Endothelial cell of umbilical vein (primary cell): ENCODE measurements around the gene NR6A1. TPM values are rescaled to one million over a fixed set of nuclear protein-coding genes. Genes with fewer than 3 reads are reported as not detected.

Source experiments
- BruUV-seq: library from RNA; stranded (reverse); fragments of 400-500 nt; replicated peaks from 2 replicates; lab custom pipeline; 2021; lab: Mats Ljungman, UMichigan
- CTCF ChIA-PET: fragments of 300-600, 350-600 bp; sonication (Branson Sonifier 250); formaldehyde crosslinking; loops from one replicate; lab custom pipeline; 2021; ENCODE audit warnings: antibody characterized with exemption, inconsistent platforms; lab: Charles Lee
- POLR2A ChIA-PET: fragments of 300-600, 350-600 bp; sonication (Branson Sonifier 250); formaldehyde crosslinking; loops from one replicate; lab custom pipeline; 2021; ENCODE audit warnings: antibody characterized with exemption, inconsistent platforms; lab: Charles Lee
- DNase-seq: peaks from one replicate; pipeline ENCODE4 v3.0.0-alpha.2; 2011; ENCODE audit warnings: low read depth, low spot score
- FAIRE-seq: peaks from 2 replicates; lab custom pipeline; 2011; peaks lifted over from hg19 to GRCh38; lab: Jason Lieb, UNC
- H2AFZ ChIP-seq: 2 replicates; pipeline ENCODE4 v1.6.0; 2012; ENCODE audit warnings: low read depth, low read length, control low read depth, inconsistent platforms
- H3K27ac ChIP-seq: 2 replicates; pipeline ENCODE4 v1.5.1; 2011; ENCODE audit warnings: low read depth, mild to moderate bottlenecking, control low read depth, low read length, moderate library complexity; ENCODE audit not compliant: insufficient read depth
- H3K27me3 ChIP-seq, 2 experiments: 2 replicates each; pipeline versions ENCODE4 v1.6.0 to v1.6.1; 2011; ENCODE audit warnings: low read length in 2 of 2, mixed read lengths in 1 of 2; ENCODE audit not compliant: control insufficient read depth in 2 of 2, insufficient read depth in 2 of 2
- H3K36me3 ChIP-seq, 2 experiments: 2 replicates in 1 of 2; 3 replicates in 1 of 2; pipeline ENCODE4 v1.5.1; 2011; ENCODE audit warnings: low read length in 2 of 2, mild to moderate bottlenecking in 1 of 2, moderate library complexity in 1 of 2; ENCODE audit not compliant: control insufficient read depth in 2 of 2, insufficient read depth in 2 of 2; ENCODE audit errors: extremely low read depth in 1 of 2
- H3K4me1 ChIP-seq: 3 replicates; pipeline ENCODE4 v1.5.1; 2011; ENCODE audit warnings: mild to moderate bottlenecking, low read length; ENCODE audit not compliant: control insufficient read depth, insufficient read depth; ENCODE audit errors: extremely low read depth
- H3K4me2 ChIP-seq: 2 replicates; pipeline ENCODE4 v1.6.1; 2011; ENCODE audit warnings: low read length, control low read depth, mixed read lengths; ENCODE audit not compliant: insufficient read depth
- H3K4me3 ChIP-seq, 3 experiments: fragments of 200-600 bp in 1 of 3; sonication (generic), shearing (Covaris generic) in 1 of 3; replicated peaks in 1 of 3; 2 replicates each; pipeline ENCODE4 v1.5.1; 2011 to 2016; ENCODE audit warnings: control low read depth in 3 of 3, low read length in 3 of 3, mild to moderate bottlenecking in 2 of 3, inconsistent platforms in 1 of 3, low read depth in 1 of 3, moderate library complexity in 1 of 3; ENCODE audit not compliant: insufficient read depth in 1 of 3
- H3K79me2 ChIP-seq: 2 replicates; pipeline ENCODE4 v1.6.0; 2012; ENCODE audit warnings: low read length, inconsistent platforms; ENCODE audit not compliant: control insufficient read depth, insufficient read depth
- H3K9ac ChIP-seq: replicated peaks from 2 replicates; pipeline ENCODE3; 2011; ENCODE audit warnings: low read length, control low read depth; ENCODE audit not compliant: insufficient read depth; ENCODE audit errors: extremely low read depth
- H3K9me1 ChIP-seq: replicated peaks from 3 replicates; pipeline ENCODE4 v1.6.0; 2011; ENCODE audit warnings: mild to moderate bottlenecking, low read length; ENCODE audit not compliant: control insufficient read depth, insufficient read depth; ENCODE audit errors: extremely low read depth
- H3K9me3 ChIP-seq: replicated peaks from 2 replicates; pipeline ENCODE4 v1.5.1; 2012; ENCODE audit warnings: low read length, inconsistent platforms; ENCODE audit not compliant: control insufficient read depth, insufficient read depth
- H4K20me1 ChIP-seq: replicated peaks from 2 replicates; pipeline ENCODE3; 2011; ENCODE audit warnings: mild to moderate bottlenecking, low read length; ENCODE audit not compliant: control insufficient read depth, insufficient read depth; ENCODE audit errors: extremely low read depth
- CTCF ChIP-seq, 2 donors: IDR thresholded peaks; 1 replicate in 1 of 2; 2 replicates in 1 of 2; pipeline ENCODE4 v1.5.1; 2011; ENCODE audit warnings: low read length in 2 of 2, mild to moderate bottlenecking in 2 of 2, moderate library complexity in 2 of 2, control low read depth in 1 of 2, inconsistent platforms in 1 of 2, low read depth in 1 of 2; ENCODE audit not compliant: insufficient read depth in 1 of 2; ENCODE audit errors: extremely low read depth in 1 of 2
- EZH2 ChIP-seq: IDR thresholded peaks from 2 replicates; pipeline ENCODE4 v1.6.1; 2012; ENCODE audit warnings: borderline replicate concordance, low read depth, mild to moderate bottlenecking, moderate library complexity, low read length, inconsistent platforms; ENCODE audit not compliant: severe bottlenecking
- FOS ChIP-seq: IDR thresholded peaks from 2 replicates; pipeline ENCODE4 v1.6.1; 2011; ENCODE audit warnings: mild to moderate bottlenecking, low read length, moderate library complexity, borderline replicate concordance; ENCODE audit not compliant: insufficient read depth
- GATA2 ChIP-seq: IDR thresholded peaks from 2 replicates; pipeline ENCODE4 v1.7.0; 2011; ENCODE audit warnings: low read depth, mild to moderate bottlenecking, moderate library complexity, mixed read lengths, low read length; ENCODE audit not compliant: insufficient read length, insufficient read depth
- JUN ChIP-seq: IDR thresholded peaks from 2 replicates; pipeline ENCODE4 v1.6.1; 2011; ENCODE audit warnings: borderline replicate concordance, low read depth; ENCODE audit not compliant: insufficient read length, insufficient read depth
- MAX ChIP-seq: IDR thresholded peaks from 2 replicates; pipeline ENCODE4 v1.6.1; 2011; ENCODE audit not compliant: insufficient read depth, insufficient read length
- MYC ChIP-seq: IDR thresholded peaks from one replicate; pipeline ENCODE4 v1.6.1; 2011; ENCODE audit warnings: mild to moderate bottlenecking, low read depth, low read length
- POLR2A ChIP-seq: IDR thresholded peaks from 2 replicates; pipeline ENCODE4 v1.6.1; 2012; ENCODE audit warnings: low read depth, mild to moderate bottlenecking, control low read depth, low read length
- POLR2AphosphoS5 ChIP-seq: IDR thresholded peaks from 2 replicates; pipeline ENCODE4 v1.6.1; 2012; ENCODE audit warnings: low read depth, mild to moderate bottlenecking, control low read depth, low read length, moderate library complexity; ENCODE audit not compliant: insufficient read depth
- dilution Hi-C: fragments of 300-500 bp; cut with MboI; formaldehyde crosslinking; loops from one replicate; pipeline ENCODE4 v1.15.0; 2019; ENCODE audit warnings: low sequenced_read_pairs; ENCODE audit not compliant: extremely low pct_ligation_motif_present
- intact Hi-C: fragments of 100-400 bp; cut with micrococcal nuclease; formaldehyde crosslinking; loops from one replicate; pipeline ENCODE4 v1.10.0; 2022
- polyA plus RNA-seq, 4 experiments: library from polyadenylated mRNA; depleted of rRNA in 3 of 4; stranded (reverse) in 3 of 4; unstranded in 1 of 4; fragments of >200 nt; gene quantifications; 2 replicates each; pipeline versions ENCODE4 v1.2.1 to v1.2.3, GENCODE V29; 2011 to 2012; ENCODE audit warnings: missing spikeins in 1 of 4
- total RNA-seq: library from RNA; stranded (reverse); gene quantifications from 2 replicates; pipeline ENCODE4 v1.2.3, GENCODE V29; 2021

Gene NR6A1
- total and polyA plus RNA-seq, 2 donors (not counting 3 experiments of a cell fraction or from before 2014, with no cell fraction given): 0.17 to 1.2 TPM

GRCh38 chr9:124721109-124721906, 49.8 kb downstream of the NR6A1 start:
- no peaks in the 10 kb centered on the region for H3K27me3 ChIP-seq
- no peaks in the 10 kb centered on the region for H3K36me3 ChIP-seq
- H4K20me1 ChIP-seq: no peaks in the 10 kb centered on the region
- FAIRE-seq (no peak), DNase-seq (no peak)
- BruUV-seq: no TSS peak
- intact Hi-C loops (no loop called here), dilution Hi-C loops (no loop called here)
- no peak overlapping the region for H3K4me2 ChIP-seq
- no peaks in the 10 kb centered on the region for H3K9me1 ChIP-seq
- no peaks in the 10 kb centered on the region for H3K9me3 ChIP-seq
- no peak overlapping the region for H3K9ac ChIP-seq
- H3K79me2 ChIP-seq: no peaks in the 10 kb centered on the region
- POLR2A ChIA-PET: no interaction called here
- no peak overlapping the region for H3K27ac ChIP-seq
- no peak overlapping the region for H2AFZ ChIP-seq
- H3K4me3 ChIP-seq: no peak overlapping the region
- no peak for TF ChIP-seq MAX
- TF ChIP-seq CTCF (IDR thresholded peaks at IDR 0.05; ENCODE audit: extremely low read depth in 1 of 2, insufficient read depth in 1 of 2, low read depth in 1 of 2, low read length in 2 of 2): no peak
- TF ChIP-seq FOS: no peak
- no peak for TF ChIP-seq GATA2
- TF ChIP-seq MYC: no peak
- no peak for TF ChIP-seq EZH2
- TF ChIP-seq JUN: no peak
- TF ChIP-seq POLR2A: no peak
- no peak for TF ChIP-seq POLR2AphosphoS5
- CTCF ChIA-PET: interaction anchor here (15.0 kb wide), 1 partner anchor 106 kb away, joined by 439 read pairs; no protein-coding TSS in a partner anchor
- no peaks in the 10 kb centered on the region for H3K4me1 ChIP-seq
